NCI-H1694 (cell line): Measurements from ENCODE around the gene KLK15.

Source experiments
- DNase-seq: peaks from one replicate; lab custom pipeline; 2025; lab: John Stamatoyannopoulos, UW

Gene KLK15

DNA sequence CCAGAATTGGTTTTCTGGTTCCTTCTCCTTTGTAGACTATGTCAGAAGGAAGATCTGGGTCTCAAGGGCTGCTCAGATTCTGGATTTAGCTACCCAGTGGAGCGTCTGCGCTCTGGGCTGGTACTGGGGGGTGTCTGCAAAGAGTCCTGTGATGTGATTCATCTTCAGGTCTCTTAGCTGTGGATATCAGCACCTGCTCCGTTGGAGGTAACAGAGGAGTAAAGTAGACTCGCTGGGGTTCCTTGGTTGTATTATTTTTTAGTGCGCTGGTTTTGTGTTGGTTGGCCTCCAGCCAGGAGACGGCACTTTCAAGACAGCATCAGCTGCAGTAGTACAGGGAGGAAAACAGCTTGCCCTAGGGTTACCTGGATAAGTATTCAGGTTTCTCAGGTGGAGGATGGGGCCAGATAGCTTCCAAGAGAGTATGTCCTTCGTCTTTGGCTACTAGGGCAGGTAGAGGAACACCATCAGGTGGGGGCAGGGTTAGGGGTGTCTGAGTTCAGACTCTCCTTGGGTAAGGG, 10.4 kb upstream of the KLK15 start:
- DNase-seq, result no peak

DNA sequence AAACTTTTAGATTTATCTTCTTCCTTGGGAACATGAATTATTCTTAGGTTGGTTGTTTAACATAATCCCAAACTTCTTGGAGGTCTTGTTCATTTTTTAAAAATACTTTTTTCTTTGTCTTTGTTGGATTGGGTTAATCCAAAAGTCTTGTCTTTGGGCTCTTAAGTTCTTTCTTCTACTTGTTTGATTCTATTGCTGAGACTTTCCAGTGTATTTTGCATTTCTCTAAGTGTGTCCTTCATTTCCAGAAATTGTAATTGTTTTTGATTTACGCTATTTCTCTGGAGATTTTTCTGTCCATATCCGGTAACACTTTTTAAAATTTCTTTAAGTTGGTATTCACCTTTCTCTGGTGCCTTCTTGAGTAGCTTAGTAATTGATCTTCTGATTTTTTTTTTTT, 9.8 kb upstream of the KLK15 start:
- no peak for DNase-seq

GRCh38 chr19:50842130-50842529, 8.8 kb upstream of the KLK15 start:
- DNase-seq, result no peak

DNA sequence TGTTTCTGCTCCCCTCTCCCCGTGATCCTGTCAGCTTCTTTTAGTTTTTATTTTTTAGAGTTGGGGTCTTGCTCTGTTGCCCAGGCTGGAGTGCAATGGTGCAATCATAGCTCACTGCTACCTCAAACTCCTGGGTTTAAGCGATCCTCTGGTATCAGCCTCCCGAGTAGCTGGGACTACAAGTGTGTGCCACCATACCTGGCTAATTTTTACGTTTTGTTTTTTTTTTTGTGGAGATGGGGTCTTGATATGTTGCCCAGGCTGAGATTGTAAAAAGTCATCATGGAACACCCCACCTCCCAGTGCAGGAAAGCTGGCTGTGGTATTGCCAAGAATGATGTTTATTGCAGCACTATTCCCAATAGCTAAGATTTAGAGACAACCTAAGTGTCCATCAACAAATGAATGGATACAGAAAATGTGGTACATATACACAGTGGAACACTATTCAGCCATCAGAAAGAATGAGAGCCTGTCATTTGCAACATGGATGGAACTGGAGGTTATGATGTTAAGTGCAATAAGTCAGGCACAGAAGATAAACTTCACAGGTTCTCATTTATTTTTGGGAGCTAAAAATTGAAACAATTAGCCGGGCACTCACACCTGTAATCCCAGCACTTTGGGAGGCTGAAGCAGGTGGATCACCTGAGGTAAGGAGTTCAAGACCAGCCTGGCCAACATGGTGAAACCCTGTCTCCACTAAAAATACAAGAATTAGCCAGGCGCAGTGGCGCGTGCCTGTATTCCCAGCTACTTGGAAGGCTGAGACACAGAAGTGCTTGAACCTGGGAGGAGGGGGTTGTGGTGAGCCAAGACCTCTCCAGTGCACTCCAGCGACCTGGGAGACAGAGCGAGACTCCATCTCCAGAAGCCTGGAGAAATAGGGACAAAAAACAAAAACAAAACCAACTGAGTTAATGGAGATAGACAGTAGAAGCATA, 6.6 kb upstream of the KLK15 start:
- DNase-seq, result no peak

- no peak for DNase-seq
Observed at GRCh38 chr19:50838239-50838638, 4.9 kb upstream of the KLK15 start.

GRCh38 chr19:50837300-50837699, 3.9 kb upstream of the KLK15 start:
- DNase-seq, result no peak

- no peak for DNase-seq
Observed at GRCh38 chr19:50836543-50837195, 3.3 kb upstream of the KLK15 start.

DNA sequence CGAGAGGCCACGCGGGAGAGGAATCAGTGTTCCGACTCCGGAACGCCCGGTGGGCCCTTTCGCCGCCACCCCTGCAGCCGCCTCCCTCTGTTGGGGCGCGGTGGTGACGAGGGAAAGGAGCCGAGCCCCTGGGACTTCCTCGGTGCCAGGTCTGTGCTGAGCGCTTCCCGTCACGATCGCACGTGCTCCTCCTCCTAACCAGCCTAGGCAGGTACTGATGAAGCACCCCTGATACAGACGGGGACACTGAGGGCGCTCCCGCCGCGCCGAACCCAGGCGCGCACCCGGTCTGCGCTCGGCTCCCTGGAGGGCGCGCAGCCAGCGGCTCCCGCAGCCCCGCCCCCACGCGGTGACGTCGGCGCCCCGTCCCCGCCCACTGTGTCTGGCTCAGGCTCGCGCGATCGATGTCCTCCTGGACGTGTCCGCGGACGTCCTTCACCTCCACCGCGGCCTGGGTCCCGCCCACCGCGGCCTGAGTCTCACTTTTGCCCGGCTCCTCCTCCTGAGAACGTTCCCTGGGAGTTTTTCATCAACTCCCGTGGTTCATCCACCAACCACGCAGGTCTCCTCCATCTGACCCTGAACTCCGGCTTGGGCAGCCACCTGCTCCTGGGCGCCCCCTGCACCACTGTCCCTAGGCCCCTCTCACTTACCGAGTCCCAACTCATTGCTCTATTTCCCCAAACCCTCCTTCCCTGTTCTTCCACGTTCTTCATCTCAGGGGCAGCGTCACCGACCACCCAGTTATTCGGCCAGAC, 2.6 kb upstream of the KLK15 start:
- no peak for DNase-seq

DNA sequence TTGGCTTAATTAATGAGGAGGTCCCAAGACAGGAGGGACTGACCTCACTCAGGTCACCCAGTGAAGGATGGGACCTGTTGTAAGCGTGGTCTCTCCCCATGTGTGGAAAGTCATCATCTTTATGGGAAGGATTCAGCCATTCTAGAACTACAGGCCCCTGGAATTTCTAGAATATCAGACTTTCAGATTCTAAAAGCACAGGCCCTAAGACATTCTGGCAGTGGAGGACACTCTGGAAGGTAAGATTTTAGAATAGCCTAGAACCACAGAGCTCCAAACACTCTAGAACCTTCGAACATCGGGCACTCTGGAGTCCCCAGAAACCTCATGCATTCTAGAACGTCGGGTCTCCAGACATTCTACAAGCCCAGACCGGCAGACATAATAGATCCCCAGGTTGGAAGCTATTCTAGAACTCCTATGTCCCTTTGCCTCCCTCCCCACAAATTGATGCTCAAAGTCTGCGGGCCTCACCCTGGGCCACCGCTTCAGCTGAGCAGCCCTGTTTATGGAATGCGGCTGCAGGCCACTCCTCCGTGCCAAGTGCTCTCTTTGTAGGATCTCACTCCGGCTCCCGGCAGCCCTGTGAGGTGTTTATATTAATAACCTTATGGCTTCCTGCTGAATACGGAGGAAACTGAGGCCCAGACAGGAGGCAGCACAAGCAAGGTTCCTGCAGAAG, 1.9 kb upstream of the KLK15 start:
- no peak for DNase-seq

GRCh38 chr19:50833802-50834167, 411 bp upstream of the KLK15 start:
- no peak for DNase-seq

DNA sequence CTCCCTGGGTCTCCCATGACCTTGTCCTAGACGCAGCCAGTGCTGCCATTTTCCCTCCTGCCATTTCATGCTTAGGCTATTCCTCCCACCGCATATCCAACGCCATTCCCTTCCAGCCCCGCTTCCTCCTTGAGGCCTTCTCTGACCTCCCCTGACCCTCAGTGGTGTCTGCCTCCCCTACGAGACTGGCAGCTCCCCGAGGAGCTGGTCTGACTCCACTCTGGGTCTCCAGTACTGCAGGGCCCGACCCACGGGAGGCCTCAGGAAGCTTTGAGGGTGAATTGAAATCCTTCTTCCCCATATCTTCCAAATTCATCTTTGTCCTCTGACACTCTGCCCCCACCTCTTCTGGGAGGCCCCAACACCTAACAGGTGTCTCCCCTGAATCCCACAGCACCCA, 708 bp downstream of the KLK15 start:
- DNase-seq, result no peak

GRCh38 chr19:50831026-50831396, 2.4 kb downstream of the KLK15 start:
- no peak for DNase-seq

DNA sequence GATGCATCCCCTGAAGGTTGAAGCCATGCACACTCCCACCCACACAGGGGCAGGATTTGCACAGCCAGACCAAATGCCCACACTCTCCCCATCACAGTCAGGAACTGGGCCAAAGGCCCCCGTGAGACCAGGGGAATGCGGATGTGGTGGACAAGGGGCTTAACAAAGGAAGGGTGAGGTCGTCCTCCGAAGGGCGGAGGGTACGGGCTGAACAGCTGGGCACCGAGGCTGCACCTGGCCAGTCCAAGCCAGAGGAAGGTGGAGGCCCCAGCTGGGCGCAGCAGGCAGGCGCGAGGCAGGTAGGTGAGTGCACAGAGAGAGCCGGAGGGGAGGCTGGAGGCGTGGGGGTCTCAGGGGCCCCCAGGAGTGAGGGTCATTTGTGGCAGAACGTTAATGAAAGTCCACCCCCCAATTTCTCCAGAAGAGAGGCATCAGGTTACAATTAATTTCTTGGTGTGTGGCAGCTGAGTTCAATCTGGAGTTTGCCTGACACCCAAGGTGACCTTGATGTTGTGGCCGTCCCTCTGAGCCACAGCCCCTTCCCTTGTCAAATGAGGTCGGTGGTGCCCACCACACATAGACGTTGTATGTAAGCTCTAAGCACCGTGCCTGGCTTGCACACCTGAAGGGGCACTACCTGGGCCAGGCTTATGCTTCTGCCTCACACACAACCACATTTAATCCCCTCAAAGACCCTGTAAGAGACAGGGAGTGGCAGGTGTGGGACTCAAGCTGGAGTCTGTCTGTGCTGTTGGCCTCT, 2.9 kb downstream of the KLK15 start:
- DNase-seq, result no peak

- DNase-seq, result no peak
Observed at GRCh38 chr19:50829801-50830200, 3.6 kb downstream of the KLK15 start.

GRCh38 chr19:50827476-50827875, 5.9 kb downstream of the KLK15 start:
- DNase-seq, result no peak

- no peak for DNase-seq
Observed at GRCh38 chr19:50826492-50827240, 6.7 kb downstream of the KLK15 start.

- DNase-seq, result no peak
Observed at GRCh38 chr19:50823389-50824042, 9.9 kb downstream of the KLK15 start, which contains the start of gene KLK1. Gene KLK1, minus strand, starts transcription at chr19:50823787. Its CDS starts 39 bp downstream, at chr19:50823748.

- no peak for DNase-seq
Observed at GRCh38 chr19:50822661-50823208, 10.6 kb downstream of the KLK15 start.

DNA sequence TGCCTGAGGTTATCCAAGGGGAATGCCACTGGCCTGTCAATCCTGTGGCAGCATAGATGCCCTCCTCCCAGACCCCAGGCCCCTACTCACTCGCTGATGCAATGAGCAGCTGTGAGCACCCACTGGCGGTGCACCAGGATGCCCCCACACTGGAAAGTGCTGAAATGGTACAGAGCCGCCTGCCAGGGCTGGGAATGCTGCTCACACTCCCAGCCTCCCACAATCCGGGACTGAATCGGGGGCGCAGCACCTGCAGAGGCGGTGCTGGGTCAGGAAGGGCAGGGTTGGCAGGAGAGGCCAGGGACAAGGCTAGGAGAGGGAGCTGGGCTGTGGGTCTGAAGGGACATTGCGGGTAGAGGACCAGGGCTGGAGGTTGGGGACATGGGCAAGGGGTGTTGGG, 11.8 kb downstream of the KLK15 start:
- DNase-seq, result no peak

GRCh38 chr19:50821248-50821612, 12.1 kb downstream of the KLK15 start:
- DNase-seq, result no peak
